ENCODE results near the gene IRX2. TPM values are rescaled to one million over a fixed set of nuclear protein-coding genes. Genes with fewer than 3 reads are reported as not detected.

Gene IRX2
- not detected for total RNA-seq

DNA sequence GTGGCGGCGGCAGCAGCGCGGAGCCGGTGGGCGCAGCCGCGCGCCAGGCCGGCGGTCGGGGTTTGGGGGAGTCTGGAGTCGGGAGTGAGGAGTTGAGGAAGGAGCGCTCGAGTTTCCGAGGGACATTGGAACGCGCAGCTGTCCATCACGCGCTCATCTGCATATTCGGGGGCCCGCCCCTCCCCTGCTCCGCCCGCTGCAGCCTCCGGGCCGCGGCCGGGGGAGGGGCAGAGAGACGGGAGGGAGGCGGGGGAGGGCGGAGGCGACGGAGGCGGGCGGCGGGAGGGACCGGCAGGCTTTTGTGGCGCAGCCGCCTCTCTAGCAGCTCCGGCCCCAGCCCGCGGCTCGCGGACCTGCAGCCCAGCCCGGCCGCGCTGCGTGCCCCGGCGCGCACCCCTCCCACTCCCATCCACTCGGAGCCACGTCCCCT, at the start of gene IRX2:
Gene IRX2, minus strand, starts transcription at position 86 of the 430 bp plus-strand sequence. CDS start 264 bp downstream, outside the sequence.
- peaks cover 56% of the 10 kb centered on the region for H3K27me3 Mint-ChIP-seq
- no peak for DNase-seq
- H3K4me3 Mint-ChIP-seq: no peak within 1 kb of the TSS
- H3K36me3 Mint-ChIP-seq (ENCODE audit: low read depth): peaks cover 3% of the 10 kb centered on the region
- ChIA-PET POLR2A (no interaction called here), CTCF (no interaction called here)
- H3K9me3 Mint-ChIP-seq: no peaks in the 10 kb centered on the region
- peaks cover 8% of the 10 kb centered on the region for H3K4me1 Mint-ChIP-seq
- peak within 1 kb of the TSS; percentile 64 for H3K27ac Mint-ChIP-seq

- CTCF ChIA-PET: no interaction called here
- H3K27me3 Mint-ChIP-seq: no peaks in the 10 kb centered on the region
- H3K36me3 Mint-ChIP-seq (ENCODE audit: low read depth): no peaks in the 10 kb centered on the region
These were observed 48.6 kb upstream of the IRX2 start for GRCh38 chr5:2800035-2800434.

DNA sequence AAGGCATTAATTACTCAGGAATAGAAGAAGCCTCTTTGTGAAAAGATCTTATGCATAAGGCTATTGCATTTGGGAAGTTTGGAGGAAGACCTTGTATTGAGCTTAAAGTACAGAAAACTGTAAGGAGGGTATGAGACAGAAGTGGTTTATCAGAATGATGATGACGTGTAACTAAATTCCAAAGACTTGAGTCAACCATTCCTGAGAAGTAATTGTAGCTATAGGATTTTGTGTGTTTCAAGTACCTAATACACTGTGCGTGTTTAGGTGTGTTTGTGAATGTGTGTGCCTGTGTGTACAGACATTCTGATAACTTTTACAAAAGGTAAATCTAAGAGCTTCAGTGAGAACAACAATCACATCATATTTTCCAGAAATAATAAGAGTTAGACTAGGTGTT, 46.5 kb upstream of the IRX2 start:
- no peak overlapping the region for H3K4me3 Mint-ChIP-seq
- no peaks in the 10 kb centered on the region for H3K4me1 Mint-ChIP-seq
- H3K27ac Mint-ChIP-seq: no peak overlapping the region
- no peaks in the 10 kb centered on the region for H3K36me3 Mint-ChIP-seq (ENCODE audit: low read depth)
- no peaks in the 10 kb centered on the region for H3K27me3 Mint-ChIP-seq
- DNase-seq: no peak
- H3K9me3 Mint-ChIP-seq: no peaks in the 10 kb centered on the region
- ChIA-PET CTCF (interaction anchor here (0.6 kb wide), 1 partner anchor 70 kb away, joined by 3 read pairs; no protein-coding TSS in a partner anchor), POLR2A (no interaction called here)

More at GRCh38 chr5:2800035-2800434, 48.6 kb upstream of the IRX2 start:
- H3K4me3 Mint-ChIP-seq: no peak overlapping the region
- POLR2A ChIA-PET: no interaction called here
- no peaks in the 10 kb centered on the region for H3K4me1 Mint-ChIP-seq
- H3K9me3 Mint-ChIP-seq: no peaks in the 10 kb centered on the region
- no peak overlapping the region for H3K27ac Mint-ChIP-seq
- DNase-seq: no peak

GRCh38 chr5:2797160-2797559, 45.7 kb upstream of the IRX2 start:
- H3K9me3 Mint-ChIP-seq: no peaks in the 10 kb centered on the region
- no peaks in the 10 kb centered on the region for H3K36me3 Mint-ChIP-seq (ENCODE audit: low read depth)
- no peak overlapping the region for H3K4me3 Mint-ChIP-seq
- no peaks in the 10 kb centered on the region for H3K27me3 Mint-ChIP-seq
- ChIA-PET CTCF (no interaction called here), POLR2A (no interaction called here)
- DNase-seq: no peak
- no peak overlapping the region for H3K27ac Mint-ChIP-seq
- H3K4me1 Mint-ChIP-seq: no peaks in the 10 kb centered on the region

DNA sequence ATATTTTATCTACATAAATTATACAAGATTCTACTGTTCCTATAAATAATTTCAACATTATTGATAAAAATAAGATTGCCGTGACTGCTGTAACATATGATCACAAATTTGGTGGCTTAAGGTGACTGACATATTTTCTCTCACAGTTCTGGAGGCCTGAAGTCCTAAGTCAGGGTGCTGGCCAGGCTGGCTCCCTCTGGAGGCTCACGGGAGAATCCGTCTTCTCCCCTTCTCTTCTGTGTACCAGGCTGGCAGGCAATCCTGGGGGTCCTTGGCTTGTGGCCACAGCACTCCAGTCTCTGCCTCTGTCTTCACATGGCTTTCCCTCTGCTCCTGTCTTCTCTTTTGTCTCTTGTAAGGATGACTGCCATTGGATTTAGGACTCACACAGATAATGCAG, 31.7 kb upstream of the IRX2 start:
- Mint-ChIP-seq H3K27me3 (no peaks in the 10 kb centered on the region), H3K36me3 (ENCODE audit: low read depth) (no peaks in the 10 kb centered on the region), H3K4me1 (no peaks in the 10 kb centered on the region), H3K27ac (no peak overlapping the region), H3K4me3 (no peak overlapping the region), H3K9me3 (no peaks in the 10 kb centered on the region)
- DNase-seq: no peak
- ChIA-PET CTCF (no interaction called here), POLR2A (no interaction called here)

DNA sequence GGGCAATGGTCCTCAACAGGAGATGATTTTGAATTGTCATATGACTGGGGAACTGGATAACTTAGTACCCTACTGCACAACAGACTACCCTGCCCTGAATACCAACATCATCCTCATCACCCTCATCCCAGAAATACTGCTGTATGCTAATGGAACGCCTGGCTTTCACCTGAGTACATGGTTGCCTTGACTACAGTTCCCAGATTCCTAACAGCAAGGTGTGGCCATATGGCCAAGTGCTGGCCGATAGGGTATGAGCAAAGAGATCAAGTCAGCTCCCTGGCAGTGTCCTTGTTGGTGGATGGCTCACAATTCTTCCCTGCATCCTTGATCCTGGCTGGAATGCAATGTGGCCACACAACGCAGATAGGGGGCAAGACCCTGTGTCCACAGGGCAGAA, 31.2 kb upstream of the IRX2 start:
- Mint-ChIP-seq H3K27ac (no peak overlapping the region), H3K4me3 (no peak overlapping the region), H3K36me3 (ENCODE audit: low read depth) (no peaks in the 10 kb centered on the region), H3K9me3 (no peaks in the 10 kb centered on the region), H3K27me3 (no peaks in the 10 kb centered on the region), H3K4me1 (no peaks in the 10 kb centered on the region)
- CTCF ChIA-PET: no interaction called here
- POLR2A ChIA-PET: no interaction called here
- no peak for DNase-seq

- no peaks in the 10 kb centered on the region for H3K9me3 Mint-ChIP-seq
- ChIA-PET CTCF (no interaction called here), POLR2A (no interaction called here)
- no peaks in the 10 kb centered on the region for H3K27me3 Mint-ChIP-seq
- no peaks in the 10 kb centered on the region for H3K36me3 Mint-ChIP-seq (ENCODE audit: low read depth)
- no peak for DNase-seq
- H3K4me3 Mint-ChIP-seq: no peak overlapping the region
- no peak overlapping the region for H3K27ac Mint-ChIP-seq
- H3K4me1 Mint-ChIP-seq: no peaks in the 10 kb centered on the region
These were observed 29.1 kb upstream of the IRX2 start for GRCh38 chr5:2780421-2781171.

- CTCF ChIA-PET: no interaction called here
- no peak for DNase-seq
- POLR2A ChIA-PET: no interaction called here
These were observed 28.0 kb upstream of the IRX2 start for GRCh38 chr5:2779459-2779858.

DNA sequence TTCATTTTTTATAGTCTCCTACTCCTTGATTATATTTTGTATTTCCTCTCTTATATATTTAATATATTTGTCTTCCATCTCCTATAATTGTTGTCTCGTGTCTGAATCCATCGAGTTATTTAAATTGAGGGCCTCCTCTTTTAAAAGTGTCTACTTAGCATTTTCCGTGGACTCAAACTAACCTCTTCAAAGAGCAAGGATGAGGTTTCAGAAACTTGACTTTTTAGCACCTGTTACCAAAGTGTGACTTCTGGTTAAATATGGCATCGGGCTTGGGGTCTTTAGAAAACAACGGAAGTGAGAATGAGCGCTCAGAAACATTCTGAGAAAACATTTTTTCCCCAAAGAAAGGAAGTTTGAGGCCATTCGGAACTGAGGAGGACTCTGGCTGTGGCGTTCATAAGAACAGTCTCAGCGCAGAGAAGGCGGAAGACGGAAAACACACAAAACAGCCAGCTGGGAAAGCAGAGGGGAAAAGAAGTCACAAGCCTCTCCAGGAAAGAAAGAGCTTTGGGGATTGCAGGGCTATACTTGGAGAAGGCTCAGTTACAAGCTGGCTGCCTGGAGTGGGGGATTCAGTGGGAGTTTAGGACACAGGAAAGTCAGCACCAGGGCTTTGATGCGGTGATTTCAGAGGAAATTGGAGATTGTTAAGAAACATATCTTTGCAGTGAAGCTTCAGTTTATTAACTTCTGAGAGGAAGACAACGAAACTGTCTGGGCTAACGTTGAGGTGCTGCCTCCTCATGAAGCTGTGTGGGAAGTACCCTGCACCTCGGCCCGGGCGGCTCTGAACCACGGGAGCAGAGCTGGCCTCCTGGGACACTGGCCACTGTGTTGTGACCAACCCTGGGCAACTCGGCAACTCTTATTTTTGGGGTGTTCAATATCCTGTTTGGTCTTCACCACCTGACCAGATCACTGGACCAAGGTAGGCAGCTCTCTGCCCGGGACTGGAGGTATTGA, 25.1 kb upstream of the IRX2 start:
- no peak for DNase-seq
- ChIA-PET POLR2A (no interaction called here), CTCF (no interaction called here)
- H3K36me3 Mint-ChIP-seq (ENCODE audit: low read depth): no peaks in the 10 kb centered on the region
- no peaks in the 10 kb centered on the region for H3K27me3 Mint-ChIP-seq
- no peak overlapping the region for H3K27ac Mint-ChIP-seq
- H3K4me3 Mint-ChIP-seq: no peak overlapping the region
- H3K4me1 Mint-ChIP-seq: no peaks in the 10 kb centered on the region
- H3K9me3 Mint-ChIP-seq: no peaks in the 10 kb centered on the region

More at GRCh38 chr5:2779459-2779858, 28.0 kb upstream of the IRX2 start:
- Mint-ChIP-seq H3K4me1 (no peaks in the 10 kb centered on the region), H3K36me3 (ENCODE audit: low read depth) (no peaks in the 10 kb centered on the region), H3K27ac (no peak overlapping the region), H3K27me3 (no peaks in the 10 kb centered on the region), H3K9me3 (no peaks in the 10 kb centered on the region), H3K4me3 (no peak overlapping the region)

- Mint-ChIP-seq H3K36me3 (ENCODE audit: low read depth) (no peaks in the 10 kb centered on the region), H3K27me3 (no peaks in the 10 kb centered on the region), H3K4me3 (no peak overlapping the region), H3K27ac (no peak overlapping the region), H3K4me1 (no peaks in the 10 kb centered on the region), H3K9me3 (no peaks in the 10 kb centered on the region)
- no peak for DNase-seq
- ChIA-PET POLR2A (no interaction called here), CTCF (no interaction called here)
These were observed 21.9 kb upstream of the IRX2 start for GRCh38 chr5:2773327-2773726.

GRCh38 chr5:2767089-2767488, 15.6 kb upstream of the IRX2 start:
- H3K27ac Mint-ChIP-seq: no peak overlapping the region
- ChIA-PET CTCF (no interaction called here), POLR2A (no interaction called here)
- no peak for DNase-seq
- no peak overlapping the region for H3K4me3 Mint-ChIP-seq
- no peaks in the 10 kb centered on the region for H3K9me3 Mint-ChIP-seq
- no peaks in the 10 kb centered on the region for H3K36me3 Mint-ChIP-seq (ENCODE audit: low read depth)
- H3K27me3 Mint-ChIP-seq: no peaks in the 10 kb centered on the region
- no peaks in the 10 kb centered on the region for H3K4me1 Mint-ChIP-seq

- no peaks in the 10 kb centered on the region for H3K4me1 Mint-ChIP-seq
- no peaks in the 10 kb centered on the region for H3K36me3 Mint-ChIP-seq (ENCODE audit: low read depth)
- no peak overlapping the region for H3K4me3 Mint-ChIP-seq
- DNase-seq: no peak
- ChIA-PET CTCF (interaction anchor here (0.7 kb wide), 2 partner anchors 141 to 1038 kb away, joined by 3 read pairs; no protein-coding TSS in a partner anchor), POLR2A (no interaction called here)
- no peak overlapping the region for H3K27ac Mint-ChIP-seq
- H3K9me3 Mint-ChIP-seq: no peaks in the 10 kb centered on the region
- peaks cover 3% of the 10 kb centered on the region for H3K27me3 Mint-ChIP-seq
These were observed 13.1 kb upstream of the IRX2 start for GRCh38 chr5:2764581-2764980.

DNA sequence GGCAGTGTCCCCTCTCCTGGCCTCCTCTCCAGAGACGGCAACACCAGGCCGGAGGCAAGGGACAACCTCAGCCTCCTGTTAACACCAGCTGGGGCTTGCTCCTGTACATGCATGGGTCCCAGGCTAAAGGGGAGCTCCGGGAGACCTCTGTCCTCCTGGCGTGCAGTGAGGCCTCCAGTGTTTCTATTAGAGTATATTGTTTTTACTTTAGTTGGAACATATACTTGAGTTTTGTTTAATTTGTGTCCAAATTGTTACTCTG, 12.0 kb upstream of the IRX2 start:
- H3K4me1 Mint-ChIP-seq: no peaks in the 10 kb centered on the region
- H3K27ac Mint-ChIP-seq: no peak overlapping the region
- CTCF ChIA-PET: no interaction called here

More for the DNA sequence above, 12.0 kb upstream of the IRX2 start:
- H3K4me3 Mint-ChIP-seq: no peak overlapping the region
- peaks cover 5% of the 10 kb centered on the region for H3K27me3 Mint-ChIP-seq
- POLR2A ChIA-PET: no interaction called here
- H3K36me3 Mint-ChIP-seq (ENCODE audit: low read depth): no peaks in the 10 kb centered on the region
- DNase-seq: no peak
- H3K9me3 Mint-ChIP-seq: no peaks in the 10 kb centered on the region

Data from activated CD4-positive, alpha-beta T cell treated with anti-CD3 and anti-CD28 coated beads, Interleukin-2, amount 10 ng/mL, durations not matched to agents 7 days and 5 days (primary cell).